Stimulated activated CD4-positive, alpha-beta T cell treated with anti-CD3 and anti-CD28 coated beads, Interleukin-4, amount 100 ng/mL, for 1 hour (primary cell): ENCODE measurements around the gene FAM120B.

Source experiments
- DNase-seq: peaks from one replicate; pipeline ENCODE4 v3.0.0-alpha.2; 2020

The FAM120B gene

DNA sequence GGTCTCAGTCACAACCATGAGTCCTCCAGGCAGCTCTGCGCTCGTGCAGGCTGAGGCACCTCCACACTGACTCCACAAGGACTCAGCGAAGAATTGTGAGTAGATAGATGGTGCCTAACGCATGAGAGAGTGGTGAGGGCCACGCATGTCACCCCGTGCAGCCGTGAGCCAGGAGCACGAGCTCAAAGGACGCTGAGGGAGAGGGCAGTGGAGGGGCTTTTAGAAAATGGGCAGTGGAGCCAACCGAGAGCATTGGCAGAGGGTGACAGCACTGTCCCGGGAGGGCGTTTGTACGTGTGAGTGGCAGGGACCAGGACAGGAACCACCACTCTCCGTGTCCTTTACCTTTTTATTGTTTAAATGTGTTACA, 141.0 kb downstream of the FAM120B start:
- no peak for DNase-seq

DNA sequence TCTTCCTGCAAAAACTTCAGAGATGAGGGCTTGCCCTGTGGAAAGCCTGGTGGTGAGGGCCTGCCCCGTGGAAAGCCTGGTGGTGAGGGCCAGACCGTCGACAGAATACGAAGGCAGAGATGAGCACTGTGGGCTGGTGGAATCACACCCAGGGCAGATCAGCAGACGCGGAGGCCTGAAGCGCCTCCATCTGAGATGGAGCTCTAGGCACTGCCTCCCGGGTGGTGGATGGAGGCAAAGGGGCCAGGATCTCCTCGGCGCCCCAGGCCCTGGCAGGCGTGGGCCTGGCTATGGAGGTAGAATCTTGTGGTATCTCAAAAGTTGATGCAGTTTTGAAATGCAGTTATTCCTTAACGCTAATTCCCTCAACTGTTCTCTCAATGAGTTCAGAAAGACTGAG, 141.8 kb downstream of the FAM120B start:
- no peak for DNase-seq

DNA sequence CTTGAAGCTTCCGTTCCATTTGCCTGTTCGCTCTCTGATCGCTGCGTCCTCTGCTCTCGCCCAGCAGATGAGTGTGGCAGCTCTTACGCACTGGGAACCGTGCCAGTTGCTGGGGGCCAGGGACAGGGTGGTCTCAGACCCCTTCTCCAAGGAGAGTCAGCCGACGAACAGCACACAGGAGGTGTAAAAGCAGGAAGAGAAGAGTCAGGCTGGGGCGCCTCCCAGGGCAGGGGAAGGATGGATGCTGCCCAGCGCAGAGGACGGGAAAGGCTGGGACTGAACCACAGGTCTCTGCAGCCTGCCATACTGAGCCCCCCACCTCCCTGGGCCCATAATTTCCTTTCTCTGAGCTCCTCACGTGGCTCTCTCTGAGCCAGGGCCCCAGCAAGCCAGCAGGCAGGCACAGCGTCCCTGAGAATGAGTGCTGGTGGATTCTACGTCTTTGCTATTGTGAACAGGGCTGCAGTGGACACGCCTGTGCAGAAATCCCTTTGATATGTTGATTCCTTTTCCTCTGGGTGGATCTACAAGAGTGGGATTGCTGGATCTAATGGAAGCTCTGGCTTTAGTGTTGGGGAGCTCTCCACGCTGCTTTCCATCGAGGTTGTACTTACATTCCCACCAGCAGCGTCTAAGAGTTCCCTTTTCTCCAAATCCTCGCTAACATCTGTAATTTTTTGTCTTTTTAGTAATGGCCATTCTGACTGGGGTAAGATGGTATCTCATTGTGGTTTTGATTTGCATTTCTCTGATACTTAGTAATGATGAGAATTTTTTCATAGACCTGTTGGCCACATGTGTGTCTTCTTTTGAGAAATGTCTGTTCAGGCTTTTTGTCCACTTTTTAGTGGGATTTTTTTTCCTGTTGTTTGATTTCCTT, 142.4 kb downstream of the FAM120B start:
- DNase-seq: no peak

GRCh38 chr6:170449835-170450753, 143.5 kb downstream of the FAM120B start:
- no peak for DNase-seq

DNA sequence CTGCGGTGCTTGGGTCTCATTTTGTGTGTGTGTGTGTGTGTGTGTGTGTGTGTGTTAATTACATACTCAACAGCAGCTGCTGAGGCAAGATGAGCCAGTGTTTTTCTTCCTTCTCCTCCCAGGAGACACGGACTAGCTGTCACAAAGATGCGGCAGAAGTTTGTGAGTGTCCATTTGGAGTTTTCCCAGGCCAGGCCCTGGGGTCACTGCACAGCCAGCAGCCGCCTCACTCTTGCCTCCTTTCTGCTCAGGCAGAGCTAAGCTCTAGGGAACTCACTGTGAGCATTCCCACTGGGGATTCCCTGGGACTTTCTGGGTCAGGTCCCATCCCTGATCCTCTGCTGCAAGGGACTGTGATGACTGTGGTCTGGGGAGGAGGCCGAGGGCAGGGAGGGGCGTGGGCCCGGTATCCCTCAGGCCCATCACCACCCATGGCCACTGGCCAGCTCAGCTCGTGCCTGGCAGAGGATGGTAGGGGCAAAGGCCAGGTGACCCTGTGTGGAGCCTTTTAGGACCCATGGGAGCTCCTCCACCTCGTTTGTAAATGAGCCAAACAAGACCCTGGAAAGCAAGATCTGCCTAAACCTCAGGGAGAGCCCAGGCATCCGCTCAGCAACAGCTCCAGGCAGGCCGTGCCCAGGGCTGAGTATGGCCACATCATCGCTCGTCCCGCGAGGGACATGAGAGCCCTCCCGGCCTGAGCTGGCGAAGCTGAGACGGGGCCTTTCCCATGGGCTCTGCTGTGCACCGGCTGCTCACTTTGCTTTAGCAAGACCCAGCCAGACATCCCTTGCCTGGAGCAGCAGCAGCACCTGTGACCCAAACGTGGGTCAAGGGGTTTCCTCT, 144.6 kb downstream of the FAM120B start:
- no peak for DNase-seq

DNA sequence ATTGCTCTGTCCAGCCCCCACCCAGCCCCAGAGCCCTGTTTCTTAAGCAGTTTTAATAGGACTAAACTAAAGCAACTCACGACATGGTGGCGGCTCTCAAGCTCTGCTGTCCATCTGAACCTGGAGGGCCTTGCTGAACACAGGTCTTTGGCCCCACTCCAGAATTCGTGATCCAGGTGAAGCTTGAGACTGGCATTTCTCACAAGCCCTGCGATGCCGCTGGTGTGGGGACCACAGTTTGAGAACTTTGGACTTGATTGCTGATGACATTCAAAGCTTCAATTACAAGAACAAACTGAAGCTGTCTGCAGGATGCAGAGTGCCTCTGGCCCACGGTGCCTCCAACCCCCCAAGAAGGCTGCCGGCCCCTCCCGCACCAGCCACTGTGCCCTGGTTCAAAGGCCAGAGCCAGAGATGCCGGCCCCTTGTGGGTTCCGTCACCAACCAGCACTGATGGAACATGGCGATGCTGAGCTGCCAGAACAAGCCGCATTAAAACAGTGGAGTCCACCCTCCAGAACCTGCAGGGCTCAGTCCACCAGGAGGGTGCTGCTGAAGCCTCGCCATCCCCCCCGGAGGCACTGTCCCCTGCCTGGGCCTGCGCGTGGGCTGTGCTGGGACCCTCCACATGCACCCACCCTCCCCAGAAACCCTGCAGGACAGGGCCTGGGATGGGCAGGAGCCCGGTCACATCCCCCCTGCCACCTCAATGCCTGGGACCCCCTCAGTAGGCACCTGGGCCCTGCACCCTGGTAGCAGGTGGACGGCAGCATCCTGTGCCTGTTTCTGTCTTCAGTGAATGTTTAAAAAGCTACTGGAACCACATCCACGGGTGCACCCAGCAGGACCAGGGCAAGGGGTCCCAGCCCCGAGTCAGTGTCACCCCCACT, 145.4 kb downstream of the FAM120B start:
- DNase-seq: no peak

- DNase-seq: no peak
Measured at GRCh38 chr6:170452767-170453545, 146.4 kb downstream of the FAM120B start.

DNA sequence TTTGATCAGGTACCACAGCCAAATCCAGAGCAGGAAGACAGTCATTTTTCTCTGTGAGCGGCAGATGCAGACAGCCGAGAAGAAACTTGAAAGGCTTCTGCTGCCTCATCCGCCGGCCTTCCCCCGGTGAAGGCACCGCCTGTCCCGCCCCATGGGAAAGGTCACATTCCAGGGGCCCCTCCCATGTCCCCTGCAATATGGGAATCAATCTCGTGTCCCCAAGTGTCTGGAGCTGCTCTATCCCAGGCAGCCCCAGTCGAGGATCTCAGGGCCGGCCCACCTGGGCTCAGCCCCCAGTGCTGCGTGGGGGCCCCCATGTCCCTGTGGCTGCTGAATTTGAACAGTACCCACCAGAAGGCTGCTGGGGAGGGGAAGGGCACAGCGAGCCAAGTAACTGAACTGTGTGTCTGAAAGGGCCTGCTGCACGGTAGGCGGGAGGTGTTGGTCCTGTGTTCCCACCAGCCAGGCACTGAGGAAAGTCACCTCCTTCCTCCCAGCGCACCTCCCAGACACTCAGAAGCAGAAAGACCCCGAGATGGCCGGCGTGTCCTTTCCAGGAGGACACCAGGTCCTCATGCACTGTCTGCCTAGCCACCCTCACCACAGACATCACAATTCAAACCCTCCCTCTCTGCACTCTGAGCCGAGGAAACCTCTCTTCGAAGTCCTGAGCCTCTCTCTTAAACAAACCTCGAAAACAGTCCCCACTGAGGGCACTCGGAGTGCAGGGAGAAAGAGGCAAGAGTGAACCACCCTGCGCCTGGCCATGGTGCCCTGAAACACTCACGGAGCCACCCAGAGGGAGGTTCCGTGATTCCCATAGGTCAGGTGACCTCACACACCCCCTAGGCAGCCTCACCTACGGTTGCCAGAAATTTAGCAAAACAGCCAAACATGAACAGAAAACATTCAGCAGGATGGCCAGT, 147.3 kb downstream of the FAM120B start:
- DNase-seq: no peak

- no peak for DNase-seq
Measured at GRCh38 chr6:170454512-170455285, 148.1 kb downstream of the FAM120B start.

DNA sequence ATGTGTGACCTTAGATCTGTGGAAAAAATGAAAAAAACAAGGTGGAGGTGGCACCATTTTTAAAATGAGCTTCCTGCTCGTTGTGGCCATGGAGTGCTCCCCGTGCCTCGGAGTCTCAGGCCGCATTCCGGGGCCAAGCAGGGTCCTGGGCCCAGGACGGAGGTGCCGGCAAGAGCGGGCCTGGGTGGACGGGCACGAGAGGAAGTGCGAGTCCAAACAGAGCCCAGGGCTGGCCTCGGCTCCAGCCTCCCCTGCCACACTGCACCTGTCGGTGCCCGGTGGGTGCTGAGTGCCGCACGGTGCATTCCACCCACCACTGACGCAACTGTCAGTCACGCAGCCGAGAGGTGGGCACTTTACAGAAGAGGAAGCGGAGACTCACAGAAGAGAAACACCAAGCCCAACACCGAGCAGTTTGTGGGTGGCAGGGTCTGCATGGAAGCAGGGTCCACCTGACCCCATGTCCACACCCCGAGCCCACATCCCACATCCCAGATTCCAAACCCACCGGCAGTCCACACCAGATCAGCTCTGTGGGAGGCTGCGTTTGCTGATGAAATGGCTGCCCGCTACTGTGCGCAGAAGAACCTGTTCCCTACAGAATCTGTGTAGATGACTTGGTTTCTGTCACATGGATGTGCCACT, 148.9 kb downstream of the FAM120B start:
- no peak for DNase-seq

- no peak for DNase-seq
Measured at GRCh38 chr6:170456334-170456733, 149.8 kb downstream of the FAM120B start.
